Astrocyte (in vitro differentiated cells and primary cell): ENCODE results near the gene PPP6R3. TPM values are rescaled to one million over a fixed set of nuclear protein-coding genes. Genes with fewer than 3 reads are reported as not detected.
"Not testable (repeated sequence)": the region's sequence is repeated elsewhere in the genome, so short reads cannot be mapped to it uniquely, and the experiment has no call there.

Experiments used
- DNase-seq: peaks from one replicate; pipeline ENCODE4 v3.0.0-alpha.2; 2010; ENCODE audit warnings: low read depth
- FAIRE-seq: peaks from 2 replicates; lab custom pipeline; 2011; peaks lifted over from hg19 to GRCh38; lab: Jason Lieb, UNC
- H2AFZ ChIP-seq: 2 replicates; pipeline ENCODE4 v1.6.0; 2012; ENCODE audit warnings: low read depth, low read length, inconsistent platforms
- H3K27ac ChIP-seq: 2 replicates; pipeline ENCODE4 v1.5.1; 2011; ENCODE audit warnings: low read depth, low read length, inconsistent platforms
- H3K27me3 ChIP-seq: 2 replicates; pipeline ENCODE4 v1.6.0; 2011; ENCODE audit warnings: low read length, inconsistent platforms; ENCODE audit not compliant: insufficient read depth
- H3K36me3 ChIP-seq: 2 replicates; pipeline ENCODE4 v1.5.1; 2011; ENCODE audit warnings: low read length, inconsistent platforms; ENCODE audit not compliant: insufficient read depth
- H3K4me1 ChIP-seq: 2 replicates; pipeline ENCODE4 v1.5.1; 2011; ENCODE audit warnings: low read length, inconsistent platforms; ENCODE audit not compliant: insufficient read depth
- H3K4me2 ChIP-seq: 2 replicates; pipeline ENCODE4 v1.6.0; 2012; ENCODE audit warnings: low read length, inconsistent platforms
- H3K4me3 ChIP-seq: 2 replicates; pipeline ENCODE4 v1.5.1; 2011; ENCODE audit warnings: low read depth, mild to moderate bottlenecking, low read length, inconsistent platforms; ENCODE audit not compliant: insufficient read depth
- H3K79me2 ChIP-seq: 2 replicates; pipeline ENCODE4 v1.6.0; 2012; ENCODE audit warnings: mild to moderate bottlenecking, low read length, inconsistent platforms; ENCODE audit not compliant: insufficient read depth
- H3K9ac ChIP-seq: 2 replicates; pipeline ENCODE4 v1.6.0; 2012; ENCODE audit warnings: mild to moderate bottlenecking, low read length, inconsistent platforms
- H3K9me3 ChIP-seq: 2 replicates; pipeline ENCODE4 v1.5.1; 2012; ENCODE audit warnings: low read depth, mild to moderate bottlenecking, low read length, inconsistent platforms; ENCODE audit not compliant: insufficient read depth
- H4K20me1 ChIP-seq: 2 replicates; pipeline ENCODE4 v1.6.0; 2012; ENCODE audit warnings: low read length, inconsistent platforms; ENCODE audit not compliant: insufficient read depth
- H3K27ac Mint-ChIP-seq: one replicate; pipeline ENCODE4 v1.8.0; 2021; ENCODE audit warnings: mild to moderate bottlenecking, mixed read lengths; ENCODE audit not compliant: unreplicated experiment
- H3K27me3 Mint-ChIP-seq: one replicate; pipeline ENCODE4 v1.8.0; 2021; ENCODE audit warnings: low read depth, mixed read lengths; ENCODE audit not compliant: unreplicated experiment
- H3K36me3 Mint-ChIP-seq: one replicate; pipeline ENCODE4 v1.8.0; 2021; ENCODE audit warnings: low read depth, mixed read lengths; ENCODE audit not compliant: unreplicated experiment
- H3K4me1 Mint-ChIP-seq: one replicate; pipeline ENCODE4 v1.8.0; 2021; ENCODE audit warnings: low read depth, mixed read lengths; ENCODE audit not compliant: unreplicated experiment
- H3K4me3 Mint-ChIP-seq: one replicate; pipeline ENCODE4 v1.8.0; 2021; ENCODE audit warnings: mild to moderate bottlenecking, moderate library complexity, mixed read lengths; ENCODE audit not compliant: unreplicated experiment
- H3K9me3 Mint-ChIP-seq: one replicate; pipeline ENCODE4 v1.8.0; 2021; ENCODE audit warnings: mild to moderate bottlenecking, mixed read lengths; ENCODE audit not compliant: unreplicated experiment
- CTCF ChIP-seq: IDR thresholded peaks from 2 replicates; pipeline ENCODE4 v1.5.1; 2011; ENCODE audit warnings: low read depth, mild to moderate bottlenecking, inconsistent platforms, low read length, moderate library complexity; ENCODE audit not compliant: insufficient read depth
- EZH2 ChIP-seq: IDR thresholded peaks from 2 replicates; pipeline ENCODE4 v1.6.1; 2012; ENCODE audit warnings: mild to moderate bottlenecking, low read length, inconsistent platforms; ENCODE audit not compliant: insufficient read depth
- total RNA-seq: library from RNA; stranded (reverse); gene quantifications from 2 replicates; pipeline ENCODE4 v1.2.1, GENCODE V29; 2021

PPP6R3 gene
- total RNA-seq, 1 donor from 2014 or later, result 97.8 TPM

DNA sequence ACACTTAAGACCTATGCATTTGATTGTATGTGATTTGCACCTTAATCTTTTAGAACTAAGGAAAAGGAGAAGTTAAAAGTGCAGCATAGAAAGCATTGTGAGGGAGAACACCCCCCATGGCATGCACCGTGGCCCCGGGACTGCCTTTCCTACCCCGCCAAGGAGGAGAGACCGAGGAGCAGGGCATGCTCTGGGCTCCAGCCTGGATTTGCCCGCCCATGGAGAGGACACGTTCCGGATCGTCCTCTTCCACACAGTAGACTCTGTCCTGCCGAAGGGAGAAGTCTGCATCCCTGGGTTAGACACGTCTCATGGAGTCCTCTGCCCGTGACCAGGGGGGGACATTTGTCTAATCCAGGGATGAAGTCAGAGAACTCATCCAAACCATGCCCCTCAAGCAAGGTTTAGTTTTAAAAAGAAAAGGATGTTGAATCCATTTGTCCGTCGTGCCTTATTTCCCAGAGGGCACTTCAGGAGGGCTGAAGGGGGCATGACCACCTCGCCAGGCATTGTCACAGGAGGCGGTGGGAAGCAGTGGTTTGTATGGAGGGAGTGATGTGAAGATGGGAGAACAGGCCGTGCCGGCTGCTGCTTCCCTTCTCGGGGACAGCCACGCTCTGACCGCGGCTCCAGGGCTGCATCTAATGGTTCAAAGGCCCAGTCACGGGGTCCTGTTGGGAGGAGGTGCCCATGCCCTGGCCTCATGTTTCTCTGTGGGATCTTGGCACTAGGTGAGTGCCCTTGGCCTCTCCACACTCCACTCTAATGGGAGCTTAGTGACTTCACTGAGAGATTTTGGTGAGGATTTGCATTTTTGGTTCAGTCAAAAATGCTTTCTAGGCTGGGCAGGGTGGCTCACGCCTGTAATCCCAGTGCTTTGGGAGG is 157.6 kb downstream of the PPP6R3 start:
- H3K4me1 Mint-ChIP-seq, result no peaks in the 10 kb centered on the region
- peaks cover 8% of the 10 kb centered on the region for H3K27me3 Mint-ChIP-seq
- H3K36me3 Mint-ChIP-seq, result peaks cover 23% of the 10 kb centered on the region
- no peaks in the 10 kb centered on the region for H3K9me3 ChIP-seq
- TF ChIP-seq EZH2 (no peak), CTCF (no peak)
- no peak overlapping the region for H3K4me3 Mint-ChIP-seq
- DNase-seq (no peak), FAIRE-seq (no peak)
- no peak overlapping the region for H3K4me3 ChIP-seq
- H3K27me3 ChIP-seq, result no peaks in the 10 kb centered on the region
- no peak overlapping the region for H2AFZ ChIP-seq
- peaks cover 3% of the 10 kb centered on the region for H4K20me1 ChIP-seq
- H3K4me2 ChIP-seq, result no peak overlapping the region
- H3K9ac ChIP-seq, result no peak overlapping the region
- peaks cover 5% of the 10 kb centered on the region for H3K9me3 Mint-ChIP-seq
- peaks cover 17% of the 10 kb centered on the region for H3K36me3 ChIP-seq
- H3K79me2 ChIP-seq, result no peaks in the 10 kb centered on the region
- H3K27ac ChIP-seq, result no peak overlapping the region
- no peak overlapping the region for H3K27ac Mint-ChIP-seq
- no peaks in the 10 kb centered on the region for H3K4me1 ChIP-seq

GRCh38 chr11:68621826-68622225 is 161.3 kb downstream of the PPP6R3 start:
- Histone ChIP-seq H2AFZ (no peak overlapping the region), H3K9me3 (no peaks in the 10 kb centered on the region), H3K27me3 (no peaks in the 10 kb centered on the region), H3K4me2 (no peak overlapping the region), H4K20me1 (no peaks in the 10 kb centered on the region), H3K36me3 (no peaks in the 10 kb centered on the region), H3K4me1 (no peaks in the 10 kb centered on the region), H3K79me2 (no peaks in the 10 kb centered on the region), H3K4me3 (no peak overlapping the region), H3K27ac (no peak overlapping the region), H3K9ac (no peak overlapping the region)
- no peak overlapping the region for H3K4me3 Mint-ChIP-seq
- peaks cover 7% of the 10 kb centered on the region for H3K36me3 Mint-ChIP-seq
- H3K4me1 Mint-ChIP-seq, result no peaks in the 10 kb centered on the region
- FAIRE-seq (no peak), DNase-seq (no peak)
- peaks cover 15% of the 10 kb centered on the region for H3K27me3 Mint-ChIP-seq
- TF ChIP-seq CTCF (no peak), EZH2 (no peak)
- H3K9me3 Mint-ChIP-seq, result peaks cover 10% of the 10 kb centered on the region
- no peak overlapping the region for H3K27ac Mint-ChIP-seq

GRCh38 chr11:68623706-68624105 is 163.2 kb downstream of the PPP6R3 start:
- not testable (repeated sequence) for H3K4me2 ChIP-seq, FAIRE-seq, H4K20me1 ChIP-seq, H3K36me3 Mint-ChIP-seq, H3K27me3 ChIP-seq, H3K4me1 ChIP-seq, H3K9ac ChIP-seq, H2AFZ ChIP-seq, H3K27ac Mint-ChIP-seq, H3K36me3 ChIP-seq, H3K4me1 Mint-ChIP-seq, H3K4me3 Mint-ChIP-seq, H3K9me3 ChIP-seq, H3K27ac ChIP-seq, H3K9me3 Mint-ChIP-seq, H3K4me3 ChIP-seq, H3K79me2 ChIP-seq, DNase-seq
- peaks cover 13% of the 10 kb centered on the region for H3K27me3 Mint-ChIP-seq

DNA sequence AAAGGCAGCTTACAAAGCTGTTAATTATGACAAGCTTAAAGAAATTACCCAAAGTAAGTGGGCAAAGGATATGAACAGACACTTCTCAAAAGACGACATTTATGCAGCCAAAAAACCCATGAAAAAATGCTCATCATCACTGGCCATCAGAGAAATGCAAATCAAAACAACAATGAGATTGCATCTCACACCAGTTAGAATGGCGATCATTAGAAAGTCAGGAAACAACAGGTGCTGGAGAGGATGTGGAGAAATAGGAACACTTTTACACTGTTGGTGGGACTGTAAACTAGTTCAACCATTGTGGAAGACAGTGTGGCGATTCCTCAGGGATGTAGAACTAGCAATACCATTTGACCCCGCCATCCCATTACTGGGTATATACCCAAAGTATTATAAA is 164.5 kb downstream of the PPP6R3 start:
- not testable (repeated sequence) for H2AFZ ChIP-seq, H3K4me3 Mint-ChIP-seq, H3K9ac ChIP-seq, FAIRE-seq, H3K9me3 ChIP-seq, H3K27ac Mint-ChIP-seq, H3K36me3 Mint-ChIP-seq, H3K27me3 ChIP-seq, H4K20me1 ChIP-seq, H3K27ac ChIP-seq, H3K4me1 Mint-ChIP-seq, H3K36me3 ChIP-seq, H3K4me3 ChIP-seq, DNase-seq, H3K9me3 Mint-ChIP-seq, H3K4me2 ChIP-seq, H3K4me1 ChIP-seq, H3K79me2 ChIP-seq
- H3K27me3 Mint-ChIP-seq, result peaks cover 11% of the 10 kb centered on the region

DNA sequence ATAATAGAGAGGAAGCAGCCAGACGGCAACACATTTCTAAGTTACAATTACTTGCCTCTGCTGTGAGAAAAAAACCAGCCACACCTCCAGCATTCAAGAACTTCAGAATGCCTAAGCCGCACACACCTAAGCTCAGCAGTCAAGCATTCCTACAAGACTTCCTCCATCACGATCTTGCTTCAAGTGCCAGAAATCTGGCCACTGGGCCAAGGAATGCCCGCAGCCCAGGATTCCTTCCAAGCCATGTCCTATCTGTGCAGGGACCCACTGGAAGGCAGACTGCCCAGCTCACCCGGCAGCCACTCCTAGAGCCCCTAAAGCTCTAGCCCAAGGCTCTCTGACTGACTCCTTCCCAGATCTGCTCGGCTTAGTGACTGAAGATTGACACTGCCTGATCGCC is 165.7 kb downstream of the PPP6R3 start:
- H3K36me3 ChIP-seq, H3K27ac ChIP-seq, FAIRE-seq, H3K79me2 ChIP-seq, H3K9me3 Mint-ChIP-seq, H3K9me3 ChIP-seq, H3K27me3 Mint-ChIP-seq, H3K4me1 ChIP-seq, H3K4me1 Mint-ChIP-seq, H3K27ac Mint-ChIP-seq, H3K4me3 ChIP-seq, H3K4me3 Mint-ChIP-seq, H3K36me3 Mint-ChIP-seq, DNase-seq, H4K20me1 ChIP-seq, H3K4me2 ChIP-seq, H3K9ac ChIP-seq, H3K27me3 ChIP-seq, H2AFZ ChIP-seq: not testable (repeated sequence)
